HL-60 (cell line): ENCODE data around the gene FUZ.

Source experiments
- DNase-seq, 2 experiments: peaks; one replicate each; pipeline ENCODE4 v3.0.0-alpha.2; 2010 to 2020; ENCODE audit warnings: low read depth in 1 of 2, low spot score in 1 of 2
- H3K27ac ChIP-seq: fragments of 250-450 bp; sonication (Bioruptor Pico); replicated peaks from 2 replicates; pipeline ENCODE4 v1.5.1; 2020; ENCODE audit warnings: mild to moderate bottlenecking, moderate library complexity
- H3K27me3 ChIP-seq: fragments of 250-450 bp; sonication (Bioruptor Pico); 2 replicates; pipeline ENCODE4 v1.5.1; 2021; ENCODE audit warnings: mild to moderate bottlenecking, moderate library complexity; ENCODE audit not compliant: insufficient read depth, poor library complexity, severe bottlenecking
- H3K4me3 ChIP-seq: replicated peaks from 2 replicates; pipeline ENCODE4 v1.5.1; 2011; ENCODE audit warnings: mild to moderate bottlenecking, control low read depth, low read length; ENCODE audit not compliant: insufficient read depth
- CTCF ChIP-seq: IDR thresholded peaks from one replicate; pipeline ENCODE4 v1.5.1; 2011; ENCODE audit warnings: low read length, control low read depth, inconsistent platforms; ENCODE audit not compliant: insufficient read depth
- GABPA ChIP-seq: IDR thresholded peaks from 2 replicates; pipeline ENCODE4 v1.6.1; 2012; ENCODE audit warnings: low read depth
- POLR2AphosphoS5 ChIP-seq: IDR thresholded peaks from 2 replicates; pipeline ENCODE4 v1.6.1; 2012; ENCODE audit warnings: low read depth
- REST ChIP-seq: IDR thresholded peaks from 2 replicates; pipeline ENCODE4 v1.6.1; 2012; ENCODE audit warnings: low read depth; ENCODE audit not compliant: insufficient replicate concordance
- SPI1 ChIP-seq: IDR thresholded peaks from 2 replicates; pipeline ENCODE4 v1.6.1; 2012; ENCODE audit warnings: low read depth, mild to moderate bottlenecking, borderline replicate concordance

Gene FUZ

GRCh38 chr19:49803529-49803856 lies 9.6 kb downstream of the FUZ start:
- Histone ChIP-seq H3K4me3 (no peak overlapping the region), H3K27ac (no peak overlapping the region), H3K27me3 (no peaks in the 10 kb centered on the region)
- no peak for TF ChIP-seq CTCF
- TF ChIP-seq SPI1 = no peak
- TF ChIP-seq POLR2AphosphoS5 = no peak
- TF ChIP-seq REST = no peak
- TF ChIP-seq GABPA = no peak
- no peak for DNase-seq

GRCh38 chr19:49802836-49803528 lies 10.1 kb downstream of the FUZ start:
- no peak overlapping the region for H3K4me3 ChIP-seq

GRCh38 chr19:49801966-49802661 lies 11.0 kb downstream of the FUZ start:
- Histone ChIP-seq H3K27me3 (no peaks in the 10 kb centered on the region), H3K27ac (no peak overlapping the region), H3K4me3 (no peak overlapping the region)
- no peak for TF ChIP-seq REST
- no peak for TF ChIP-seq POLR2AphosphoS5
- no peak for TF ChIP-seq GABPA
- no peak for TF ChIP-seq CTCF
- no peak for TF ChIP-seq SPI1
- DNase-seq = peak in 1 of 2 experiments; percentile 11

More at GRCh38 chr19:49802836-49803528, 10.1 kb downstream of the FUZ start:
- no peak overlapping the region for H3K27ac ChIP-seq
- H3K27me3 ChIP-seq = no peaks in the 10 kb centered on the region
- DNase-seq = no peak
- no peak for TF ChIP-seq SPI1
- TF ChIP-seq GABPA = no peak
- TF ChIP-seq POLR2AphosphoS5 = no peak
- no peak for TF ChIP-seq REST
